GM21526 (cell line): Measurements from ENCODE around the gene LRRK1.

Experiments used
- ATAC-seq: cut with Tn5 transposase; IDR thresholded peaks from one replicate; pipeline ENCODE4 v1.9.1; 2021; ENCODE audit warnings: moderate library complexity; ENCODE audit not compliant: unreplicated experiment, low FRiP score

The LRRK1 gene

GRCh38 chr15:101035611-101036010 is 116.5 kb downstream of the LRRK1 start:
- ATAC-seq: peak; percentile 56

- no peak for ATAC-seq
These were observed 117.0 kb downstream of the LRRK1 start for GRCh38 chr15:101036189-101036588.

DNA sequence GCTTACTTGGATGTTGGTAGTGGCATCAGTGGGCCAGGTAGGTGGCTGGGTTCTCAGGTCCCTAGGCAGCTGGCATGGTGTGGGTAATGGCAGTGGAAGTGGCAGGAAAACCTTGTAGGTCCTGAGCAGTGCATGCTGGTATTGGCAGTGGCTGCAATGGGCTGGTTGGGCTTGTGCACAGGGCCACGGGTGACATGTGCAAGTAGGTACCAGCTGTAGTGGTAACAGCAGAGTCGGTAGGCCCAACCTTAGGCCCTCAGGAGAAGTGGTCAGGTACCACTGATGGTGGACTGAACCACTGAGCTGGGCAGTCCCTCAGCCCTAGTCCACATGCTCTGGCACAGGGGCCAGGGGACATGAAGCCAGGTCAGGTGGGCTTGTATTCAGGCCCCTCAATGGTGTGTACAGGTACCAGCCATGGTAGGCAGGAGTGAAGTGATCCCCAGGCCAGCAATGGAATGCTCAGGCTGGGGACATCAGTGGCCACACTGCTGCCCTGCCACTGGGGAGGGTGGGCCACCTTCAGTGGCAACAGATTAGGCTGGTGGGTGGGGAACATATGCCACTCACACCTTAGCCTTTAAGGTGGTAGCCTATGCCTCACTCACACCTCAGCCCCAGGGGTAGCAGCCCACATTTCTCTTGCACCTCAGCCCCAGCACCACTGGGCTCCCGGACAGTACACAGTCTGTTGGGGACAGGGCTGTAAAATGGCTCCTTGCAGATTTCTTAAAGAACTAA is 118.1 kb downstream of the LRRK1 start:
- no peak for ATAC-seq

GRCh38 chr15:101038327-101039003 is 119.3 kb downstream of the LRRK1 start:
- no peak for ATAC-seq

GRCh38 chr15:101039461-101039860 is 120.3 kb downstream of the LRRK1 start:
- ATAC-seq: no peak

GRCh38 chr15:101042320-101042719 is 123.2 kb downstream of the LRRK1 start:
- no peak for ATAC-seq

GRCh38 chr15:101043011-101043410 is 123.9 kb downstream of the LRRK1 start:
- ATAC-seq: no peak

DNA sequence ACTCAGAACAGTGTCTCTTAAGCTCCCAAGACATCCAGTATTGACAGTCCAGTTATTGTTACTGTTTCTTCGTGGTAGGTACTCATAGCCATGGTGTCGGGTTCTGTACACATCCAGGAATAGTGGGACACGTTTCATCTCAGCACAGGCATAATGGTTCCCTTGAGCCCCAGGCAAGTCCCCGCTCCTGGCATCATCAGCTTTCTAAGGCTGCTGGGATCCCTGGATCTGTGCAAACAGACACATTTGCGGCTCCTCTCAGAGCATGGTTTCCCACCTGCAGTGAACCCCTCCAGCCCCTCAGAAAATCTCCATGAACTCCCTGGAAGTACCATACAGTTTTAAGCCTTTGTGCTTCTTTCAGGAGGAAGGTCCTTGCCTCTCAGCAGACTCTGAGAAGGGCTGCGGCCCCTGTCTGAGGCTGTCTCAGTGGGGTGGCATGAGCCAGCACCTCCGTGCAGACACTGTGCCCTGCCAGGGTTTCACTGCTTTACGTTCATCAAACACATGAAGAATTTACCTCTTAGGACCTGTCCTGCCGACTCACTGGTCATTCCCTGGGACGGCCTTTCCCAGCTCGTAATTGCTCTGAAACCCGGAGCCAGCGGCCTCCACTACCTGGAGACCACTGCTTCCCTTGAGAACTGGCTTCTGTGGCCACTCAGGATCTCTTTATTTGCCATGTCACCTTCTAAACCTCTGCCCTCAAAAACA is 124.9 kb downstream of the LRRK1 start:
- ATAC-seq: no peak

DNA sequence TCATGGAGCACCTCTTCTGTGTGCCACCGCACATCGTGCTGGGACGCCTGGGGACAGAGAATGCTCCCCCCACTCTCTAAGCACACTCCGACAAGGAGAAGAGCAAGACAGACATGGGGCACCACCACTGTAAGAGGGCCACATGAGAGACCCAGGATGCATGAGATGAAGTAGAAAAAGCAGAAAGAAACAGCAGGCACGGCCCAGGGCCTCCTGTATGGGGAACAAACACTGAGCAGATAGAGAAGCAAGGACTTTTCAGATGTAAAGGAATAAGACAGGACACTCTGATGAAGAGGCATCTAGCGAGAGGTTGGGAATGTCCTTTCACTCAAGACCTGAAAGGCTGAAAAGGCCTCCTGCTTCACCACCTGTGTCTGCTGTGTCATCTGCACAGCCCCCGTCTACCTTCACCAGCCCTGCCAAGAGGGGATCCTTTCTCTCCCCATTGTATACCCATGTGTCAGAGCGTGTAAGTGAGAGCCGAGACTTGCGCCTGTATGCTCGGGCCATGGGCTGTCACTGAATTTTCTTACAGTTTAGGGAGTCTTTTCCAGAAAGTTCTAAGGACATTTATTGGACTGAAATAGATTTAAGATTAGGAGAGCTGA is 125.6 kb downstream of the LRRK1 start:
- no peak for ATAC-seq

DNA sequence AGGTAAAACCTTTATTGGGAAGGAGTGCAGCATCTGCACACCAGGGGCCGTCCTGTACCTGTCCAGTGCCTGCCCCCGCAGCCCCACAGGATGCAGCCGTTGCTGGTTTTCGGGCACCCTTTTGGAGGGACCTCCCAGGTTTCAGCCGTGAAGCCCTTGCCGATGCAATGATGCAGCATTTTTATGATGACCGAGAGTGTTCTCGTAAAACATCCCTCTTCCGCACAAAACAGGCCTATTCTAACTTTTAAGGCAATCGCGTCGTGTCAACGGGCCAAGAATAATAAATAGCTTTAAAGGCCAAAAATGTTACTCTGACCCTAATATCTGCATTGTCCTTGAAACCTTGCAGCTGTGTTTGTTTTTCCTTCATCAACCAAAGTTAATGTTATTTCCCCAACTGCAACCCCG is 126.1 kb downstream of the LRRK1 start:
- no peak for ATAC-seq

GRCh38 chr15:101045835-101046691 is 126.9 kb downstream of the LRRK1 start:
- no peak for ATAC-seq

- no peak for ATAC-seq
These were observed 127.7 kb downstream of the LRRK1 start for GRCh38 chr15:101046826-101047225.

DNA sequence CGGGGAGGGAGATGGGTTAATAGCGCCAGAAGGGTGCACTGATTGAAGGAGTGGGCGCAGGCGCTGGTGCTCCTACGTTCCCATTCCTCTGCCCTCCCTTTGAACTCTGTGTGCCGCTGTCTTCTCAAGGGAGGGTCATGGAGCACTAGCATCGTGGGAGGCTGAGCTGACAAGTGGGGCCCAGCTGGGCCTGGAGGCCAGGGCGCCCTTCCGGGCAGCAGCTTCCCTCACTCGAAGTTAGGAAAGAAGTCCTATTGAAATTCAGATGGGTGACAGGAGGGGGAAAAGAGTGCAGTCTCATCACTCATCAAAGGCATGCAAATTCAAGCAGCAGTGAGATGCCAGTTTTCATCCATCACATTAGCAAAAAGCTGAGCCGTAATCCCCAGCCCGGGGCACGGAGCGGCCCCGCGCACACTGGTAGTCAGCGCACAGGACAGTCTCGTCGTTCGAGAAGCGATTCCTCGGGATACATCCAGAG is 128.2 kb downstream of the LRRK1 start:
- no peak for ATAC-seq

DNA sequence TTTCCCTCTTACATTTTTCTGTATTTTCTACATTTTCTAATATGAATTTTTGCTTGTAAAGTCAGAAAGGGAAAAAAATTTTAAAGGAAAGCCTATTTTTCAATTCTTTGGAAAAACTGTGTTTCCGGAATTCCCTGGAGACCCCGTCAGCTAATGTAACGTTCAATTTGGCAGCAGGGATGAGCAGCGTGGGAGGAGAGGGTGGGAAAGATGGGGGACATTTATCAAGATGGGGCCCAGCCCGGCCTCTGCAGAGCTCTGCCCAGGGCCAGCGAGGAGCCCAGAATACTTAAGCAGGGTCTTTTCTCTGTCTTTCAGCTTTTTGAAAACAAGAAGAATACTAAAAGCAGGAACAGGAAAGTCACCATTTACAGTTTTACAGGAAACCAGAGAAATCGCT is 129.0 kb downstream of the LRRK1 start:
- ATAC-seq: no peak

GRCh38 chr15:101048581-101049030 is 129.4 kb downstream of the LRRK1 start:
- ATAC-seq: no peak

GRCh38 chr15:101049282-101049681 is 130.1 kb downstream of the LRRK1 start:
- ATAC-seq: no peak

DNA sequence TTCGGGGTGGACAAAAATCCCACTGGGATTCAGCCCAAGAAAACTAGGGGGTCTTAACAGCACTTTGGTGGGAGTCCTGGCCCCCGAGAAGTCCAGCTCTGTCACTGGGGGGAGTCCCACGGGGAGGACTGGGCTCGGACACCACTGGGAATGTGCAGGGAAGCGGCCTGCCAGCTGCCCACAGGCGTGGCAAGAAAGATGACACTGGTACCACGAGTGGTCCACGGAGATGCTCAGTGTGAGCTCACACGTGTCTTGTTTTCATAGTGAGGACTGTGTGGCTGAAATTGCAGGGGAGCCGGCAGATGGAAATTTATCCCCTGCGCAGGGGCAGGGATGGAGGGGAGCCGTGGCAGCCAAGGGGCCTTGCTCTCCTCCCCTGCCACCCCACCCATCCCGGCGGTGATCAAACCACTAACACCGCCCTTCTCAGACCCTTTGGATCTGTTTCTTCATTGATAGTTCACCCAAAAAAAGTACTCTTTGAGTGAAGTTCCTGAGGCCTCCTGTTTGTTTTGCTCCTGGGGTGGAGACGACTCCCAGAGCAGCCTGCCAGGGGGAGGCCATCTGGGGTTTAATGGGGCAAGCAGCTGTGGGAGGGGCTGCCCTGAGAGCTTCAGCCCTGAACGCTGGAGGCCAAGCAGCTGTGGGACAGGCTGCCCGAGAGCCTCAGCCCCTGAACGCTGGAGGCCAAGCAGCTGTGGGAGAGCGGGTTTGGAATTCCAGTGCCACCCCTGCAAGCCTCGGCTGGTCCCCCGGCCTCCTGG is 130.9 kb downstream of the LRRK1 start:
- no peak for ATAC-seq

DNA sequence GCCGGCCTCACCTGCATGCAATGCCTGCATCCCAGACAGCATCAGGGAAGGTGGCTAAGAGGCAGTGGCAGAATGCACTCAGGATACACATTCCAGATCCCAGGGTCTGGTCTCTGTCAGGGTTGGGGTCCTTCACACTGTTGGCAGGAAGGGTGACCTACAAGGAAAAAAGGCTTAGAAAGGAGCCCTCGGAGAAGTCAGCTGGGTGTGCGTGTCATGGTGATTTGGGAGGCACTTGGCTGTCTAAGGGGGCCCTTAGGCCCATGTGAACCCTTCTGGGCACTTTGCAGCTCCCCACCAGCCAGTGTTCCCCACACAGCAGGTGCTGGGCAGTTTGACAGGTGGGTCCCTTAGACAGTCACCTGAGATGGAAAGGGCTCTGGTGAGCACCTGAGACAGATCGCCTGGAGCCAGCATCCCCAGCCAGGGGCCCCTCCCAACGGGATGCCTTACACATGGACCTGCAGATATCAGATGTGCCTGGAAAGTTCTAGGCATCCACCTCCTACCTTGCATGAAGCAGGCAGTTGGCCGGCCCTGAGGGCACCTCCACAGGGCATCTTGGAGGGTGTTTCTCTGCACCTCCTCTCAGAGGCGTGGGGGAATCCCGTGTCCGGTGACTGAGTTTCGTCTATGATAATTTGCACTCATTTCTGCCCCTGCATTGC is 131.6 kb downstream of the LRRK1 start:
- no peak for ATAC-seq
